ENCODE data around the gene MKNK1.

The MKNK1 gene

GRCh38 chr1:46538147-46538546, 65.9 kb downstream of the MKNK1 start:
- no peak for DNase-seq (ENCODE audit: low read depth)

- no peak for DNase-seq (ENCODE audit: low read depth)
These were observed 66.4 kb downstream of the MKNK1 start for GRCh38 chr1:46537651-46538050.

GRCh38 chr1:46536527-46536926, 67.5 kb downstream of the MKNK1 start:
- no peak for DNase-seq (ENCODE audit: low read depth)

- DNase-seq (ENCODE audit: low read depth), result no peak
These were observed 69.0 kb downstream of the MKNK1 start for GRCh38 chr1:46535063-46535462.

- DNase-seq (ENCODE audit: low read depth), result peak; percentile 31
These were observed 70.7 kb downstream of the MKNK1 start for GRCh38 chr1:46533179-46533864.

GRCh38 chr1:46532498-46533178, 71.4 kb downstream of the MKNK1 start:
- DNase-seq (ENCODE audit: low read depth), result peak; percentile 58

- DNase-seq (ENCODE audit: low read depth), result no peak
These were observed 72.0 kb downstream of the MKNK1 start for GRCh38 chr1:46532095-46532494.

- no peak for DNase-seq (ENCODE audit: low read depth)
These were observed 73.2 kb downstream of the MKNK1 start for GRCh38 chr1:46530791-46531409.

- DNase-seq (ENCODE audit: low read depth), result no peak
These were observed 73.8 kb downstream of the MKNK1 start for GRCh38 chr1:46530311-46530710.

GRCh38 chr1:46529031-46529630, 74.9 kb downstream of the MKNK1 start:
- DNase-seq (ENCODE audit: low read depth), result no peak

- DNase-seq (ENCODE audit: low read depth), result no peak
These were observed 75.6 kb downstream of the MKNK1 start for GRCh38 chr1:46528297-46528955.

- peak; percentile 41 for DNase-seq (ENCODE audit: low read depth)
These were observed 76.4 kb downstream of the MKNK1 start for GRCh38 chr1:46527474-46528296.

GRCh38 chr1:46526691-46527291, 77.3 kb downstream of the MKNK1 start:
- no peak for DNase-seq (ENCODE audit: low read depth)

- no peak for DNase-seq (ENCODE audit: low read depth)
These were observed 77.9 kb downstream of the MKNK1 start for GRCh38 chr1:46526013-46526690.

GRCh38 chr1:46525253-46525983, 78.7 kb downstream of the MKNK1 start:
- DNase-seq (ENCODE audit: low read depth), result no peak

GRCh38 chr1:46524843-46525242, 79.2 kb downstream of the MKNK1 start:
- DNase-seq (ENCODE audit: low read depth), result no peak

GRCh38 chr1:46523496-46524353, 80.3 kb downstream of the MKNK1 start:
- DNase-seq (ENCODE audit: low read depth), result no peak

GRCh38 chr1:46522969-46523320, 81.1 kb downstream of the MKNK1 start:
- no peak for DNase-seq (ENCODE audit: low read depth)

Data from activated T-helper 1 cell treated with Interleukin-2 at 50 U/mL for 16 hours (primary cell).